Adrenal gland (tissue), 5 donors: ENCODE data around the gene CNN3.

Experiments used
- CTCF ChIP-seq, 6 experiments: fragments of 450-650 bp in 4 of 6; fragments of 200-600 bp in 2 of 6; sonication (generic) in 1 of 6; IDR thresholded peaks; 1 replicate in 5 of 6; 2 replicates in 1 of 6; pipeline versions ENCODE4 v1.5.1 to v1.8.0; 2016 to 2021; ENCODE audit warnings: antibody characterized with exemption in 6 of 6, mild to moderate bottlenecking in 2 of 6, moderate library complexity in 1 of 6
- POLR2A ChIP-seq, 2 donors: fragments of 450-650 bp; IDR thresholded peaks; one replicate each; pipeline ENCODE4 v1.6.1; 2017; ENCODE audit warnings: antibody characterized with exemption in 2 of 2, mild to moderate bottlenecking in 2 of 2, moderate library complexity in 1 of 2
- donor health status: DM: no; HTN: no; CAD: no.

GRCh38 chr1:94865360-94865759, 61.5 kb downstream of the CNN3 start:
- TF ChIP-seq POLR2A (IDR thresholded peaks at IDR 0.05), result no peak
- TF ChIP-seq CTCF (IDR thresholded peaks at IDR 0.05), result no peak
